Large intestine (tissue), 3 donors: ENCODE measurements around the gene METTL23. TPM values are rescaled to one million over a fixed set of nuclear protein-coding genes. Genes with fewer than 3 reads are reported as not detected.
"Not testable (repeated sequence)": the region's sequence is repeated elsewhere in the genome, so short reads cannot be mapped to it uniquely, and the experiment has no call there.

Experiments
- DNase-seq, 2 donors: peaks; one replicate each; pipeline versions ENCODE4 v3.0.0 to v3.0.0-alpha.2; 2013
- H3K27ac ChIP-seq: one replicate; pipeline ENCODE4 v1.5.1; 2013; ENCODE audit warnings: low read length
- H3K27me3 ChIP-seq: 2 replicates; pipeline ENCODE4 v1.6.1; 2013; ENCODE audit warnings: low read length; ENCODE audit not compliant: control insufficient read depth, insufficient read depth
- H3K36me3 ChIP-seq: 2 replicates; pipeline ENCODE4 v1.6.1; 2013; ENCODE audit warnings: low read length; ENCODE audit not compliant: control insufficient read depth, insufficient read depth
- H3K4me1 ChIP-seq: one replicate; pipeline ENCODE4 v1.6.1; 2013; ENCODE audit warnings: low read length; ENCODE audit not compliant: control insufficient read depth, insufficient read depth
- H3K4me3 ChIP-seq: one replicate; pipeline ENCODE4 v1.5.1; 2013; ENCODE audit warnings: low read length
- H3K9me3 ChIP-seq: one replicate; pipeline ENCODE4 v1.6.1; 2013; ENCODE audit warnings: mild to moderate bottlenecking, low read depth, low read length, moderate library complexity; ENCODE audit not compliant: control insufficient read depth
- WGBS: methylation state at CpG from one replicate; pipeline ENCODE4 v1.1.5; 2013; ENCODE audit warnings: low lambda C conversion rate; ENCODE audit not compliant: insufficient coverage; 5-methylcytosine and 5-hydroxymethylcytosine counted together
- polyA plus RNA-seq: library from polyadenylated mRNA; unstranded; fragments of 120-200 nt; gene quantifications from one replicate; pipeline ENCODE4 v1.2.1, GENCODE V29; 2013

The METTL23 gene
- polyA plus RNA-seq, 1 donor, result 38.8 TPM

- WGBS, result 31% methylated on average over 2 of the region's 4 CpGs
- H3K27me3 ChIP-seq, result peaks cover 2% of the 10 kb centered on the region
- DNase-seq, result no peak
- peak overlapping the region; percentile 66 for H3K27ac ChIP-seq
- peaks cover 58% of the 10 kb centered on the region for H3K36me3 ChIP-seq
- peaks cover 18% of the 10 kb centered on the region for H3K4me1 ChIP-seq
- no peak overlapping the region for H3K4me3 ChIP-seq
- no peaks in the 10 kb centered on the region for H3K9me3 ChIP-seq
Observed at GRCh38 chr17:76714822-76715495, 11.7 kb upstream of the METTL23 start.

GRCh38 chr17:76715496-76715830 lies 11.2 kb upstream of the METTL23 start:
- no peak overlapping the region for H3K4me3 ChIP-seq
- peaks cover 16% of the 10 kb centered on the region for H3K4me1 ChIP-seq
- no peaks in the 10 kb centered on the region for H3K27me3 ChIP-seq
- H3K36me3 ChIP-seq, result peaks cover 63% of the 10 kb centered on the region
- no peaks in the 10 kb centered on the region for H3K9me3 ChIP-seq
- WGBS, result no CpG with 5 or more reads among the region's 2 CpGs
- H3K27ac ChIP-seq, result peak overlapping the region; percentile 66
- no peak for DNase-seq

- no peaks in the 10 kb centered on the region for H3K27me3 ChIP-seq
- H3K36me3 ChIP-seq, result peaks cover 71% of the 10 kb centered on the region
- no peak overlapping the region for H3K4me3 ChIP-seq
- peak overlapping the region; percentile 90 for H3K27ac ChIP-seq
- H3K4me1 ChIP-seq, result peaks cover 12% of the 10 kb centered on the region
- no peaks in the 10 kb centered on the region for H3K9me3 ChIP-seq
- DNase-seq, result peak; percentile 81 to 86
- WGBS, result 100% methylated on average over 1 of the region's 13 CpGs
Observed at GRCh38 chr17:76716146-76716838, 10.3 kb upstream of the METTL23 start.

- Histone ChIP-seq H3K27ac (peak overlapping the region; percentile 90), H3K27me3 (no peaks in the 10 kb centered on the region), H3K36me3 (peaks cover 76% of the 10 kb centered on the region), H3K4me1 (peaks cover 7% of the 10 kb centered on the region), H3K4me3 (no peak overlapping the region), H3K9me3 (no peaks in the 10 kb centered on the region)
- no peak for DNase-seq
- no CpG with 5 or more reads among the region's 6 CpGs for WGBS
Observed at GRCh38 chr17:76716839-76717215, 9.8 kb upstream of the METTL23 start.

- WGBS, result no CpG with 5 or more reads among the region's 16 CpGs
- Histone ChIP-seq H3K4me1 (peaks cover 7% of the 10 kb centered on the region), H3K4me3 (no peak overlapping the region), H3K27ac (no peak overlapping the region), H3K36me3 (peaks cover 88% of the 10 kb centered on the region), H3K9me3 (no peaks in the 10 kb centered on the region), H3K27me3 (no peaks in the 10 kb centered on the region)
- DNase-seq, result no peak
Observed at GRCh38 chr17:76718516-76718915, 8.1 kb upstream of the METTL23 start.

GRCh38 chr17:76720211-76720610 lies 6.4 kb upstream of the METTL23 start:
- 80% methylated on average over 1 of the region's 9 CpGs for WGBS

GRCh38 chr17:76720941-76721340 lies 5.7 kb upstream of the METTL23 start:
- no peak overlapping the region for H3K27ac ChIP-seq
- no peaks in the 10 kb centered on the region for H3K9me3 ChIP-seq
- no peak overlapping the region for H3K4me3 ChIP-seq
- no peaks in the 10 kb centered on the region for H3K27me3 ChIP-seq
- 100% methylated on average over 1 of the region's 9 CpGs for WGBS
- peaks cover 84% of the 10 kb centered on the region for H3K36me3 ChIP-seq
- H3K4me1 ChIP-seq, result peaks cover 20% of the 10 kb centered on the region
- DNase-seq, result no peak

More at GRCh38 chr17:76720211-76720610, 6.4 kb upstream of the METTL23 start:
- Histone ChIP-seq H3K9me3 (no peaks in the 10 kb centered on the region), H3K27me3 (no peaks in the 10 kb centered on the region), H3K4me3 (no peak overlapping the region), H3K27ac (no peak overlapping the region), H3K4me1 (peaks cover 15% of the 10 kb centered on the region), H3K36me3 (peaks cover 92% of the 10 kb centered on the region)
- DNase-seq, result no peak

- H3K4me3 ChIP-seq, result no peak overlapping the region
- H3K9me3 ChIP-seq, result no peaks in the 10 kb centered on the region
- H3K27me3 ChIP-seq, result no peaks in the 10 kb centered on the region
- no peak overlapping the region for H3K27ac ChIP-seq
- DNase-seq, result no peak
- peaks cover 79% of the 10 kb centered on the region for H3K36me3 ChIP-seq
- H3K4me1 ChIP-seq, result peaks cover 18% of the 10 kb centered on the region
- WGBS, result no CpG with 5 or more reads among the region's 10 CpGs
Observed at GRCh38 chr17:76721463-76721862, 5.2 kb upstream of the METTL23 start.

GRCh38 chr17:76722279-76722678 lies 4.4 kb upstream of the METTL23 start:
- H3K27me3 ChIP-seq, result no peaks in the 10 kb centered on the region
- H3K4me3 ChIP-seq, result no peak overlapping the region
- WGBS, result 83% methylated on average over 1 of the region's 8 CpGs
- no peak overlapping the region for H3K27ac ChIP-seq
- no peak for DNase-seq
- H3K9me3 ChIP-seq, result no peaks in the 10 kb centered on the region
- H3K4me1 ChIP-seq, result peaks cover 12% of the 10 kb centered on the region
- H3K36me3 ChIP-seq, result peaks cover 71% of the 10 kb centered on the region

GRCh38 chr17:76722977-76723376 lies 3.7 kb upstream of the METTL23 start:
- H3K27me3 ChIP-seq, H3K27ac ChIP-seq, H3K9me3 ChIP-seq, H3K4me3 ChIP-seq, DNase-seq: not testable (repeated sequence)
- H3K36me3 ChIP-seq, result peaks cover 65% of the 10 kb centered on the region
- peaks cover 19% of the 10 kb centered on the region for H3K4me1 ChIP-seq
- no CpG with 5 or more reads among the region's 8 CpGs for WGBS

- Histone ChIP-seq H3K27ac (no peak overlapping the region), H3K4me1 (peaks cover 22% of the 10 kb centered on the region), H3K9me3 (no peaks in the 10 kb centered on the region), H3K4me3 (no peak overlapping the region), H3K27me3 (no peaks in the 10 kb centered on the region), H3K36me3 (peaks cover 56% of the 10 kb centered on the region)
- WGBS, result no CpG with 5 or more reads among the region's 9 CpGs
- DNase-seq, result no peak
Observed at GRCh38 chr17:76723812-76724211, 2.8 kb upstream of the METTL23 start.
